Kidney (tissue), 14 donors: Measurements from ENCODE around the gene TCF7L2. TPM values are rescaled to one million over a fixed set of nuclear protein-coding genes. Genes with fewer than 3 reads are reported as not detected.

Experiments
- DNase-seq, 5 donors: peaks; one replicate each; pipeline ENCODE4 v3.0.0-alpha.2; 2013 to 2020
- FAIRE-seq: peaks from 2 replicates; lab custom pipeline; 2012; peaks lifted over from hg19 to GRCh38; lab: Jason Lieb, UNC
- H3K27ac ChIP-seq, 2 donors: one replicate each; pipeline ENCODE4 v1.7.0; 2013; ENCODE audit warnings: low read depth in 2 of 2, low read length in 2 of 2, inconsistent platforms in 1 of 2
- H3K27me3 ChIP-seq: one replicate; pipeline ENCODE4 v1.7.1; 2013; ENCODE audit warnings: low read length, inconsistent platforms; ENCODE audit not compliant: control insufficient read depth, insufficient read depth
- H3K36me3 ChIP-seq, 3 donors: one replicate each; pipeline versions ENCODE4 v1.7.0 to v1.7.1; 2013; ENCODE audit warnings: low read length in 3 of 3, control low read depth in 1 of 3, inconsistent platforms in 1 of 3; ENCODE audit not compliant: insufficient read depth in 3 of 3, control insufficient read depth in 2 of 3
- H3K4me1 ChIP-seq, 3 donors: one replicate each; pipeline versions ENCODE4 v1.7.0 to v1.7.1; 2013; ENCODE audit warnings: low read length in 3 of 3, inconsistent platforms in 1 of 3, low read depth in 1 of 3; ENCODE audit not compliant: control insufficient read depth in 2 of 3, insufficient read depth in 2 of 3
- H3K4me3 ChIP-seq, 3 donors: one replicate each; pipeline versions ENCODE4 v1.7.0 to v1.8.1; 2013; ENCODE audit warnings: low read length in 3 of 3, control low read depth in 1 of 3, inconsistent platforms in 1 of 3
- H3K9ac ChIP-seq, 3 donors: one replicate each; pipeline versions ENCODE4 v1.7.0 to v1.7.1; 2013; ENCODE audit warnings: low read length in 3 of 3, control low read depth in 1 of 3, inconsistent platforms in 1 of 3
- H3K9me3 ChIP-seq, 3 donors: one replicate each; pipeline versions ENCODE4 v1.7.0 to v1.7.1; 2013; ENCODE audit warnings: low read length in 3 of 3, control low read depth in 1 of 3, inconsistent platforms in 1 of 3; ENCODE audit not compliant: control insufficient read depth in 2 of 3, insufficient read depth in 1 of 3
- CTCF ChIP-seq: IDR thresholded peaks from 3 replicates; pipeline ENCODE4 v1.5.1; 2012; ENCODE audit warnings: mild to moderate bottlenecking, moderate library complexity, borderline replicate concordance; ENCODE audit not compliant: insufficient read depth; ENCODE audit errors: extremely low read depth
- intact Hi-C: fragments of 100-400 bp; cut with DNase I; formaldehyde crosslinking; loops from one replicate; pipeline ENCODE4 v1.11.1; 2022
- polyA plus RNA-seq: library from polyadenylated mRNA; stranded (reverse); fragments of 350-450 nt; fragmentation: Illumina TruSeq; extraction: RNeasy Lipid Tissue Mini Kit (QIAGEN cat#74804); gene quantifications from one replicate; pipeline ENCODE4 v1.2.3, GENCODE V29; 2014; ENCODE audit warnings: low read depth, low replicate concordance; ENCODE audit not compliant: insufficient read depth
- total RNA-seq: library from RNA; stranded (reverse); fragmentation: NEBNext Ultra II Directional; extraction: Animal tissue kit (Norgen Biotek cat#: 25700); gene quantifications from one replicate; pipeline ENCODE4 v1.2.1, GENCODE V29; 2021
- donor health status: control.
- donor health status: control.
- donor health status: control.
- donor health status: control.
- donor health status: control.
- donor health status: DM: yes; HTN: yes; CAD: no.
- donor health status: Normal renal cell carcinoma (clear cell type).

TCF7L2 gene
- total and polyA plus RNA-seq, 2 donors from 2014 or later = 6.5 to 32.4 TPM

DNA sequence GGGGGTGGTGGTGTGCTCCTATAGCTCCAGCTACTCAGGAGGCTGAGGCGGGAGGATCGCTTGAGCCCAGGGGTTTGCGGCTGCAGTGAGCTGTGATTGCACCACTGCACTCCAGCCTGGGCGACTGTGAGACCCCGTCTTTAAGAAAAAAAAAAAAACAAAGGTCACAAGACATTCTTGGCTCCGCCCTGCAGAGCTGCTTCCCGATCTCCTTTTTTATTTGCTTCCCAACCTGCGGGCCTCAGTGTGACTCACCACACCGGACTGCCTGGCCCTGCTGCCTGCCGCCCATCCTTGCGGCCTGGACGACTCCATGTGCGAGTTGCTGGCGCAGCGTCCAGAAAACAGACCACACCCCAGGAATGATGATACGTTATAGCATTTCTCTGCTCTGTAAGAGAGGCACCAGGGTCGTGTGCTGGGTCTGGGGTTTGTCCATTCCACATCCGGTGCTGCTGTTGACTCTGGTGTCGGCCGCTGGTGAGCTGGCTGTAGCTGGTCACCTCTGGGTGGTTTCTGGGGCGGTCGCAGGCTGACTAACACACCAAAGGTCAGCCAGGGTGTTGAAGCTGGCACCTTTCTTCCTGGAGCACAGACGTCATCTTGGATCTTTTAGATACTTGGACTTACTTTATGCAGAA is 123.6 kb downstream of the TCF7L2 start:
- intact Hi-C loops = no loop called here
- Histone ChIP-seq H3K27me3 (no peaks in the 10 kb centered on the region), H3K9me3 (no peaks in the 10 kb centered on the region), H3K36me3 (no peaks in the 10 kb centered on the region), H3K27ac (peak overlapping the region; percentile 78 to 90), H3K4me3 (peak overlapping the region in 1 of 3 donors; percentile 23), H3K4me1 (peaks cover 0 to 4% (median 0%) of the 10 kb centered on the region in 3 donors), H3K9ac (no peak overlapping the region)
- peak in 1 of 5 donors; percentile 94 for DNase-seq
- TF ChIP-seq CTCF = no peak
- FAIRE-seq = no peak

- H3K9ac ChIP-seq = no peak overlapping the region
- H3K4me3 ChIP-seq = no peak overlapping the region
- H3K9me3 ChIP-seq = no peaks in the 10 kb centered on the region
- peaks cover 0 to 4% (median 0%) of the 10 kb centered on the region in 3 donors for H3K4me1 ChIP-seq
- H3K36me3 ChIP-seq = no peaks in the 10 kb centered on the region
- H3K27ac ChIP-seq = no peak overlapping the region
- no peak for FAIRE-seq
- DNase-seq = no peak
- no peak for TF ChIP-seq CTCF
- intact Hi-C loops = no loop called here
- H3K27me3 ChIP-seq = no peaks in the 10 kb centered on the region
Measured at GRCh38 chr10:113076949-113077348, 126.9 kb downstream of the TCF7L2 start.

DNA sequence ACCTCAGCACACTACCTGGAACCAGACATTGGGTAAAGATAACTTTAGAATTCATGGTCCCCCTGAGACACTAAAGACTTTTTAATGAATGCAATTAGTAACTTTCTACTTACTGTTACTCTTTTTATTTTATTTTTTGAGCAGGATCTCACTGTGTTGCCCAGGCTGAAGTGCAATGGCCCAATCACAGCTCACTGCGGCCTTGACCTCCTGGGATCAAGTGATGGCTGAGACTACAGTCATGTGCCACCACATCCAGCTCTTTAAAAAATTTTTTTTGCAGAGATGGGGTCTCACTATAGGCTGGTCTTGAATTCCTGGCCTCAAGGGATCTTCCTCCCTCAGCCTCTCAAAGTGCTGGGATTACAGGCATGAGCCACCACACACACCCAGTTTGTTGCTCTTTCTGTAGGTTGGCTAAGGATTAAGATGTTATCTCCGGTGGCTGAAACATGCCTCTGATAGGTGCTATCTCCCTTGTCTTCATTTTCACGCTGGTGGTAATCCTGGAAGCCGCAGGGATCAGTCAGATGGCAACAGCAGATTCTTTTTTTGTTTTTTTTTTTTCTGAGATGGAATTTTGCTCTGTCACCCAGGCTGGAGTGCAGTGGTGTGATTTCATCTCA is 128.3 kb downstream of the TCF7L2 start:
- intact Hi-C loops = no loop called here
- H3K27me3 ChIP-seq = no peaks in the 10 kb centered on the region
- H3K9ac ChIP-seq = no peak overlapping the region
- no peaks in the 10 kb centered on the region for H3K9me3 ChIP-seq
- DNase-seq (no peak), FAIRE-seq (no peak)
- TF ChIP-seq CTCF = no peak
- no peak overlapping the region for H3K4me3 ChIP-seq
- peaks cover 0 to 4% (median 0%) of the 10 kb centered on the region in 3 donors for H3K4me1 ChIP-seq
- no peak overlapping the region for H3K27ac ChIP-seq
- H3K36me3 ChIP-seq = no peaks in the 10 kb centered on the region
